HUES48 (cell line): ENCODE results near the gene TRAF4.

ENCODE experiments used
- H3K27ac ChIP-seq: one replicate; pipeline ENCODE4 v1.7.0; 2013; ENCODE audit warnings: low read depth, low read length, inconsistent platforms
- H3K27me3 ChIP-seq: 2 replicates; pipeline ENCODE4 v1.6.1; 2013; ENCODE audit warnings: mild to moderate bottlenecking, low read length; ENCODE audit not compliant: control insufficient read depth, insufficient read depth
- H3K36me3 ChIP-seq: 2 replicates; pipeline ENCODE4 v1.6.1; 2013; ENCODE audit warnings: low read length; ENCODE audit not compliant: control insufficient read depth, insufficient read depth
- H3K4me1 ChIP-seq: 2 replicates; pipeline ENCODE4 v1.6.1; 2013; ENCODE audit warnings: mild to moderate bottlenecking, low read length; ENCODE audit not compliant: control insufficient read depth, insufficient read depth
- H3K4me3 ChIP-seq: 2 replicates; pipeline ENCODE4 v1.5.1; 2013; ENCODE audit warnings: mild to moderate bottlenecking, low read depth, low read length
- H3K9ac ChIP-seq: 2 replicates; pipeline ENCODE4 v1.6.1; 2013; ENCODE audit warnings: mild to moderate bottlenecking, low read depth, low read length, moderate library complexity
- H3K9me3 ChIP-seq: 2 replicates; pipeline ENCODE4 v1.6.1; 2013; ENCODE audit warnings: low read length; ENCODE audit not compliant: control insufficient read depth, insufficient read depth

The TRAF4 gene

DNA sequence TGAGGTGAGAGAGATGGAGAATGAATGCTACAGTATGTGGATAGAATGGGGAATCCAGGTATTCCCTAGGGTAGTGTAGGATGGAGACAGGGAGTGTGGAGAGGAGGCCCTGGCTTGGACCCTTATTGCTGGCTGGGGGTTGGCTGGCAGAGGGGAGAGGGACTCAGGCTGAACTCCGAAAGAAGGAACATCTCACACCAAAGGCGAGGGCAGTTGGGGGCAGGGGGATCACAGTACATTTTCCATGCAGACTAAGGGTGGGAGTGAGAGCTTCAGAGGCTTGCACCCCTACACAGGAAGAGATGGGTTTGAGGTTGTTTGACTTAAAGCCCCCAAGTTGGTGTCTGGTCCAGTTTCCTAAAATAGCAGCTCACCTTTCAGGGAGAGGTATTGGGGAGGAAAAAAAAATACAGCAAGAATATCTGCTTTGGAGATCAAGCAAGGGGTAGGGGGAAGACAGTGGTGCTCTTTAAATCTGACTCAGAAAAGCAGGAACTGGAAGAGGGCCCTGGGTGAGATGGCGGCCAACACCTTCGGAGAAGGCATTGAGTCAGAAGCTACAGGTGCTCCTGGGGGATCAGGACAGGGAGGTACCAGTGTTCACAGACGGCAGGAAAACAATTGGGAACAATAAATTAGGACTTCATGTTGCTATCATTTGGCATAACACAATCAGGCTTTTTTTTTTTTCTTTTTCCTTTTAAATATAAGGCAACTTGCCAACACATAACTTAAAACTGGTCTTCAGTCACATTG is 12.4 kb downstream of the TRAF4 start:
- H3K9ac ChIP-seq = no peak overlapping the region
- H3K27ac ChIP-seq = no peak overlapping the region
- H3K27me3 ChIP-seq = no peaks in the 10 kb centered on the region
- peaks cover 46% of the 10 kb centered on the region for H3K36me3 ChIP-seq
- no peak overlapping the region for H3K4me3 ChIP-seq
- peaks cover 14% of the 10 kb centered on the region for H3K4me1 ChIP-seq
- H3K9me3 ChIP-seq = no peaks in the 10 kb centered on the region

DNA sequence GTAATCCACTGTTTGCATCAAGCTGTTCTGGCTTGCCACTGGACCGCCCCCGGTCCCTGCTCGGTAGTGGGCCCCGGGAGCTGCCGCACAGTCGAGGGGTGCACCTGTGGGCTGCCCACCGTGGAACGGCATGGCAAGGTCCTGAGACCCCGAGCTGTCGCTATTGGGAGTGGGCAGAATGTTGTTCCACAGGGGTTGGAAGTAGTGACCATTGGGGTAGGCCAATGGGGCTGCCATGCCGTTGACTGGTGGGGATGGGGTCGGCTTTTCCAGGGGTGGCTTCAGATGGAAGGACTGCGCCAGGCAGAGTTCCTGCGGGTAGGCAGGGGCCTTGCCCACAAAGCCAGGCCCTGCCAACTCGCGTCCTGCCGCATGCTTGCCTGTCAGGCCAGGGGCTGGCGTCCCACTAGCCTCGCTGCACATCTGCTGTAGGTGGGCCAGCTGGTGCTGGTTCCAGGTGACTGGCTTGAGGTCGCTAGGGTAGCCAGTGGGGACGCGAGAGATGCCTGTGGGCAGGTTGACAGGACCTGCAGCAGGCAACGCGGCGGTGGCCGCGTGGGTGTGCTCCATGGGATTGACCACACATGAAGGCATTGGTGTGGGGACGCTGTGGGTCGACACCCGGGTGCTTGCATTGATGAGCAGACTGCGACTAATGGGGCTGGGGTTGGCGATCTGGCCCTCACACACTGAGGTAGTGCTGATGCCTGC is 14.8 kb downstream of the TRAF4 start:
- H3K27ac ChIP-seq = no peak overlapping the region
- peaks cover 33% of the 10 kb centered on the region for H3K4me1 ChIP-seq
- H3K36me3 ChIP-seq = peaks cover 46% of the 10 kb centered on the region
- H3K27me3 ChIP-seq = no peaks in the 10 kb centered on the region
- no peaks in the 10 kb centered on the region for H3K9me3 ChIP-seq
- H3K4me3 ChIP-seq = no peak overlapping the region
- H3K9ac ChIP-seq = no peak overlapping the region

DNA sequence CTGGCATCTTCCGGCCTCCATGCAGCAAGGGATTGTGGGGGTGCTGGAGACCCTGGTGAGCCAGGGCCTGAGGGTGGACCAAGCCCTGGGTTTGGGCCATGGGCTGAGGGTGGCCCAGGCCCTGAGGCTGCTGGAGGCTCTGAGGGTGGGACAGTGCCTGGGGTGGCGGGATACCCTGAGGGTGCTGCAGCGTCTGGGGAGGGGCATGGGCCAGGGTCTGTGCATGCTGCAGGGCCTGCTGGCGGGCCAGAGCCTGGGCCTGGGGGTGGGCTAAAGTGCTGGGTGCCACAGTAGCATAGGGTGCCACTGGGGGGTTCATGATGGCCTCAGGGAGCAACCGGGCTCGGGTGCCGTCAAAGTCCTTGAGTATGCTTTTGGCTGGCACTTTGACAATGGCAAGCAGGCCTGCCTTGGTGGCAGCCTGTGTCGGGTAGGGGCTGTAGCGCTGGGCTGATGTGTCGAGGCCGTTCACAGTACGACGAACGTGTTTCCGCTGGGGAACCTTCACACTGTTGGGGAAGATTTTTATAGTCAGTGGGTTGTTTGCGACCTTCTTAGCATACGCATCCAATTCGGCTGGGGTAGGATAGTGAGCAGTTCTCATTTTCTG is 15.6 kb downstream of the TRAF4 start:
- Histone ChIP-seq H3K27ac (peak overlapping the region; percentile 98), H3K36me3 (peaks cover 46% of the 10 kb centered on the region), H3K9me3 (no peaks in the 10 kb centered on the region), H3K9ac (no peak overlapping the region), H3K4me3 (no peak overlapping the region), H3K27me3 (no peaks in the 10 kb centered on the region), H3K4me1 (peaks cover 33% of the 10 kb centered on the region)

DNA sequence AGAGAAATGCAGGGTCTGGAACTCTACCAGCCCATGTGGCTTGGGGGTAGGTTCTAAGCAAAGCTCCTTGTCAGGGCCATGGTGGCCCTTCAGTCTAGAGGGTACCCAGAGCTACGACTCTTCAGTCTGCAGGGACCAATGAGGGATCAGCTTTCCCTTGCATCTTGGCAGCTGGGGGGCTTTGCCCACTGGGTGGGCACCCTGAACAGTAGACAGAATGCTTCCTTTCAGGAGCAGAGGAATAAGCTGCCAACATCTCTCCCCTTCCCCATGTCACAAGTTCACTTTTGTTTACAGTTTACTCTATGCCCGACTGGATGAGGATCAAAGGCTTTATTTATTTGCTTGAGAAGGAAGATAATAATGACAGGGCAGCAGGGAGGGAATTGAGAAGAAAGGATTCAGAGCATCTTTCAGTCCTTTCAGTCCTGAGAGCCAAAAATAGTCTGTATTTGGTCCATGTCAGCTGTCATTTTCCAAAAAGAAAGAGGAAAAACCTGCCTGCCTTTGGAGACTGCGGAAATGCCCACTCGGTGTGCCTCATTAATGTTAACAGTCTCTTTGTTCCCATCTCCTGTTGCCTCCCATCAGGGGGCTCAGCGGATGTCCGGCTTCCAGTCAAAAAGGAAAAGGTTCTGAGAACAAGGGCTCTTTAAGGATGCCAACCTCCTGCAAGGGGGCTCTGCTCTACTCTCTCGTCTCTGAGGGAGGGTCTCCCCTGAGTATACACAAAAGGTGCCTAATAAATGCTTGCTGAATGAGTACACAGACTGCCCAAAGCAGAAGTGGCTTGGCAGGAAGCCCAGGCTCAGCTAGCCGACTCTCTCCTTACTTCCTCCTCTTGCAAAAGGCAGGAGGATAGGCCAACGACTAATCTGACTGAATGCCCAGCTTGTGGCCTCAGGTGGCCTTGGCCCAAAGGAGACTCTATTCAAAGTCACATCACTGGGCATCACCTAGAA is 17.1 kb downstream of the TRAF4 start:
- Histone ChIP-seq H3K27ac (peak overlapping the region; percentile 98), H3K36me3 (peaks cover 59% of the 10 kb centered on the region), H3K9ac (0 out of 2 replicates have a peak overlapping the region, but pooled peaks have one; percentile 25), H3K4me3 (peak overlapping the region; percentile 26), H3K9me3 (no peaks in the 10 kb centered on the region), H3K27me3 (no peaks in the 10 kb centered on the region), H3K4me1 (peaks cover 33% of the 10 kb centered on the region)

DNA sequence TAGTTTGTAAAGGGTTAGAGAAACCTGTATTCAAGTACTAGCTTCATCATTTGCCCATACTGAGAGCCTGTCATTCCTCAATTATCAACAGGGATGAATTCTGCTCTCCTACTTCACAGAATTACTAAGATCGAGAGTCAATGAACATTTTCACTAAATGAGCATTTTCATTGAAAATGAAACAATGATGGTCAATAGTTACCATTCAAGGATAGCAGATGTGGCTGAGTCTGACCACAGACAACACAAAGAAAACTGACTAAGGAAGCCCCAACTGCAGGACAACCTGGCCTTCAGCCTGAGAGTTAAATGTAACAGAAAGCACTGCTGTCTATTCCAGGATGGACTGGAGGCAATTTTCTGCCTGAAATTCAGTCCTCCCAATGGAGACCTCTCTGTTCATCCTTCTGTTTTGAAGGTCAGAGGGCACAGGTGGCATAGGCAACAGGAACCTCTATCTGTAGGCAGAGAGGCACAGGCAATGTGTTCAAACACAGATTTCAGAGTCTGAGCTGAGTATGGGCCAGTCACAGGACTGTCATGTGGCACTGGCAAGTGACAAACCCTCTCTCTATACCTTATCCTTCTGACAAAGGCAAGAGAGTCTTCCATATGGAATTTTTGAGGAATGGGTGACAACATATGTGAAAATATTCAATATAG is 19.5 kb downstream of the TRAF4 start:
- Histone ChIP-seq H3K4me3 (no peak overlapping the region), H3K4me1 (peaks cover 33% of the 10 kb centered on the region), H3K9ac (no peak overlapping the region), H3K9me3 (no peaks in the 10 kb centered on the region), H3K27me3 (no peaks in the 10 kb centered on the region), H3K36me3 (peaks cover 50% of the 10 kb centered on the region), H3K27ac (no peak overlapping the region)

DNA sequence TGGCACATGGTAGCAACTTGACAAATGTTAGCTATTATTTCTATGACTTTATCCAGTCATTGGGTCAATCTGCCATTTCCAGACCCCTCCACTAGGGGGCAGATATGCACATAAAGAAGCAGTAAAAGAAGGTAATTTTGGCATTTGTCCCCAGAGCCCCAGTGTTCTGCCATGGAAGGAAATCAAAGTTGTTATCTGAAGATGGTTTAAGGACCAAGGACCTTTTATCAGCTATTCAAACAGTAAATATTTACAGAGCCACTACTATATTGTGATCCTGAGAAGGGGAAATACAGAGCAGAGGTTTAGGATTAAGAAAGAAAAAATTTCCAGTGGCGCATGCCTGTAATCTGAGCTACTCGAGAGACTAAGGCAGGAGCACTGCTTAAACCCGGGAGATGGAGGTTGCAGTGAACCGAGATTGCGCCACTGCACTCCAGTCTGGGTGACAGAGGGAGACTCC is 20.0 kb downstream of the TRAF4 start:
- no peak overlapping the region for H3K4me3 ChIP-seq
- no peak overlapping the region for H3K27ac ChIP-seq
- peaks cover 44% of the 10 kb centered on the region for H3K36me3 ChIP-seq
- H3K9me3 ChIP-seq = no peaks in the 10 kb centered on the region
- H3K9ac ChIP-seq = no peak overlapping the region
- peaks cover 33% of the 10 kb centered on the region for H3K4me1 ChIP-seq
- no peaks in the 10 kb centered on the region for H3K27me3 ChIP-seq

DNA sequence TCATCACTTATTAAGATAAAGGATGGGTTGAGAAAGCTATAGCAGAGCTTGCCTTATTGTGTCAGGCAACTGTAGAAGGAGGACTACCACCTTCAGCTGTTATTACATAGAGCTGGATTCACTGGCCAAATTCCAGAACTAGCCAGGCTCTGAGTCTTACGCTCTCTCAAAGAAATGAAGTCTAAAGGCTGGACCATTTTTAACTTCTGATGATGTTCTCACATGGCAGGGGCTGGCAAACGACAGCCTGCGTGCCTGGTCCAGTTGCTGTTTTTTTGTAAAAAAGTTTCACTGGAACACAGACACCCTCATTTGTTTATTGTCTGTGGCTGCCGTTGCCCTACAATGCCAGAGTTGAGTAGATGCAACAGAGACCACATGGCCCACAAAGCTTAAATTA is 21.2 kb downstream of the TRAF4 start:
- Histone ChIP-seq H3K27ac (no peak overlapping the region), H3K4me1 (peaks cover 28% of the 10 kb centered on the region), H3K27me3 (no peaks in the 10 kb centered on the region), H3K9me3 (no peaks in the 10 kb centered on the region), H3K9ac (no peak overlapping the region), H3K4me3 (no peak overlapping the region), H3K36me3 (peaks cover 32% of the 10 kb centered on the region)

DNA sequence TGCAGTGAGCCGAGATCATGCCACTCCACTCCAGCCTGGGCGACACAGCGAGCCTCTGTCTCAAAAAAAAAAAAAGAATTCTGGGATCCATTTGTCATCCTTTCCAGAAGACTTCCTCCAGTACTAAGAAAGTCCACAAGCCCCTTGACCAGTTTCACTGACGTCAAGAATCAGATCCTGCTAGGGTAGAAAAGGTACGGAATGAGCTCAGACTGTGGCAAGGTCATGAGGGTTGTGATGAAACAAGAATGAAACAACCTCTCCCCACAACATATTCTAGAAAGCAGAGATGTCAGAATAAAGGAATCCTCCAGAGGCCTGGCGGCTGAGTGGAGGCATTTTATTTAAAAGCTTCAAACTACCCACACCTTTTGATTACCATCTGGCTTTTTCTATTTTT is 29.9 kb downstream of the TRAF4 start:
- Histone ChIP-seq H3K9ac (no peak overlapping the region), H3K27me3 (no peaks in the 10 kb centered on the region), H3K36me3 (no peaks in the 10 kb centered on the region), H3K27ac (no peak overlapping the region), H3K4me1 (no peaks in the 10 kb centered on the region), H3K4me3 (no peak overlapping the region), H3K9me3 (no peaks in the 10 kb centered on the region)

DNA sequence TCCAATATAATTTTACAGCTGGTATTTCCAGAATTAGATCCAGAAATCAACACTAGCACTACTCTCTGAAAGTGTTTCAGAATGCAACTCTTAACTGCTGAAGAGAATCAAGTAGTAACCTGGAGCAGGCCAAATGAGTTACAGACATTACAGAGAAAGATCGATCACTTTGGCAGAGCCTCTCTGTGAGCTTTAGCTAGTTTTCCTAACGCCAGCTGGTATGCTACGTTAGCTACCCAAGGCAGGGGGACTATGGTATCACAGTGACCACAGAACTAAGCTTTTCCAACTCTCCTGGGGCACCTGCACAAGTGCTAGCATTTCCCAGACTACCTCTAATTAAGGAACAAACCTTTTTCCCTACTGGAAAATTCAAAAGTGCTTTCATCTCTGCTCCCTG is 30.4 kb downstream of the TRAF4 start:
- Histone ChIP-seq H3K27ac (no peak overlapping the region), H3K9me3 (no peaks in the 10 kb centered on the region), H3K4me1 (no peaks in the 10 kb centered on the region), H3K9ac (no peak overlapping the region), H3K36me3 (no peaks in the 10 kb centered on the region), H3K4me3 (no peak overlapping the region), H3K27me3 (no peaks in the 10 kb centered on the region)

DNA sequence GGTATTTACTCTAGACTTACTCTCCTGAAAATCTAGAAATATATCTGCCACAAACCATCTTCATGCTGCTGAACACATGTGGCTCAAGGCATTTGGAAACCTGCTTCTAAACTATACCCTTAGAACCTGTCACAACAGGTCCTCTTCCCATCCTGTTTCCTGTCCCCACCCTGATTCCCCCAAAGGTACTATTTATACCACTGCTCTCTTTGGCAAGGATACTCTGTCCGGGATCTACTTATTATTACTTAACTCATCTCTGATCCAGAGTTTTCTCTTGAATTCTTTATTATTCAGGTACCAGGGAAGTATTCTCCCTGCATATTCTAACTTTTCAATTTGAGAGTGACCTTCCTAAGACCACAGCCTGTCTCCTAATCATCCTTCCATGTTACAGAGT is 33.4 kb downstream of the TRAF4 start:
- Histone ChIP-seq H3K27me3 (no peaks in the 10 kb centered on the region), H3K9me3 (no peaks in the 10 kb centered on the region), H3K4me1 (no peaks in the 10 kb centered on the region), H3K27ac (no peak overlapping the region), H3K4me3 (no peak overlapping the region), H3K9ac (no peak overlapping the region), H3K36me3 (peaks cover 8% of the 10 kb centered on the region; the same call in 1 of the 2 replicates)
